Measurements from ENCODE around the gene PFKFB4.

DNA sequence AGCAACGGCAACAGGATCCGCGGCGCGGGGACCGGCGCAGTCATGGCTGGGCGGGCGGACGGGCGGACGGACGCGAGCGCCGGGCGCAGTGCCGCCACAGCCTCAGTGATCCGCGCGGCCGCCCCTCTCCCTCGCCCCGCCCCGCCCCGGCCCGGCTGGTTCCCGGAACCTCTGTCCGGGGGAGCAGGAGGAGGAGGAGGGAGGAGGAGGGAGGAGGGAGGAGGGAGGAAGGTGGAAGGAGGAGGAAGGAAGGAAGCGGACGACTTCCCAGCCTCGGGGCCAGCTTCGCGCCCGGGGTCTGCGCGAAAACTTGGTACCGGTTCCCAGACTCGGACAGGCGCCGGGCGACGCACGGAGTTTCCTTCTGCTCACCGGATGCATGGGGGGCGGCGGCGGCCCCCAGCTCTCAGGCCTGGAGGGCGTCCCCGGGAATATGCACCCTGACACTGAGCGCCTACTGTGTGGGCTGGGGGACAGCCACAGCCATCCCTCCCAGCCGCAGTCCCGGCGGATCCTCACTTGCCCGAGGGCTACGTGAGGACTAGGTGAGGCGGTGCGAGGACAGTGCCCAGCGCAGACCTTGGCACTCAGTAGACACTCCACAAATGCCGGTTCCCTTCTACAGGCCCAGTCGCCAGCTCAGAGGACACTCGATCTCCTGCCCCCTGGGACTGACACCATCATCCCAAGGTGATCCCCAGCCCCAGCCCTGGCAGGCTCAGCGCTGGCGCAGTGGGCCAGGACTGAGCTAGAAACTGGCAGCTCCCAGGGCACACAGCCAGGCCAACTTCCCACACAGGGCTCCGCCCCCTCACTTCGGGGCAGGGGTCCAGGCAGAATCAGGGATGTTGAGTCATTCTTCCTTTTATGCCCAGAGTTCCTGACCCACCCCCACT, 52.3 kb downstream of the PFKFB4 start, which contains the start of gene SHISA5:
- TF ChIP-seq ELF1 (IDR thresholded peaks at IDR 0.05; ENCODE audit: borderline replicate concordance, low read depth) (no peak), TCF7L2 (IDR thresholded peaks at IDR 0.05; ENCODE audit: borderline replicate concordance, extremely low read depth, insufficient read depth, insufficient read length) (no peak), SP1 (IDR thresholded peaks at IDR 0.05; ENCODE audit: low read depth) (no peak)
- TF ChIP-seq, protein P1, sequence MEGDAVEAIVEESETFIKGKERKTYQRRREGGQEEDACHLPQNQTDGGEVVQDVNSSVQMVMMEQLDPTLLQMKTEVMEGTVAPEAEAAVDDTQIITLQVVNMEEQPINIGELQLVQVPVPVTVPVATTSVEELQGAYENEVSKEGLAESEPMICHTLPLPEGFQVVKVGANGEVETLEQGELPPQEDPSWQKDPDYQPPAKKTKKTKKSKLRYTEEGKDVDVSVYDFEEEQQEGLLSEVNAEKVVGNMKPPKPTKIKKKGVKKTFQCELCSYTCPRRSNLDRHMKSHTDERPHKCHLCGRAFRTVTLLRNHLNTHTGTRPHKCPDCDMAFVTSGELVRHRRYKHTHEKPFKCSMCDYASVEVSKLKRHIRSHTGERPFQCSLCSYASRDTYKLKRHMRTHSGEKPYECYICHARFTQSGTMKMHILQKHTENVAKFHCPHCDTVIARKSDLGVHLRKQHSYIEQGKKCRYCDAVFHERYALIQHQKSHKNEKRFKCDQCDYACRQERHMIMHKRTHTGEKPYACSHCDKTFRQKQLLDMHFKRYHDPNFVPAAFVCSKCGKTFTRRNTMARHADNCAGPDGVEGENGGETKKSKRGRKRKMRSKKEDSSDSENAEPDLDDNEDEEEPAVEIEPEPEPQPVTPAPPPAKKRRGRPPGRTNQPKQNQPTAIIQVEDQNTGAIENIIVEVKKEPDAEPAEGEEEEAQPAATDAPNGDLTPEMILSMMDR (IDR thresholded peaks at IDR 0.05 in 2 of 3, conservative IDR thresholded peaks at IDR 0.05 in 1 of 3; ENCODE audit: borderline replicate concordance in 1 of 3, insufficient read depth in 1 of 3, low read depth in 2 of 3, low read length in 2 of 3), result no peak
